ENCODE results near the gene WRAP53. TPM values are rescaled to one million over a fixed set of nuclear protein-coding genes. Genes with fewer than 3 reads are reported as not detected.

The WRAP53 gene
- total RNA-seq, 1 donor from 2014 or later: 5.6 TPM

GRCh38 chr17:7720125-7720524 is 31.8 kb downstream of the WRAP53 start:
- intact Hi-C loops (cut with DNase I): no loop called here
- no peak for DNase-seq (ENCODE audit: missing footprints)
- no peak for ATAC-seq

GRCh38 chr17:7721612-7722011 is 33.3 kb downstream of the WRAP53 start:
- intact Hi-C loops (cut with DNase I): no loop called here
- no peak for ATAC-seq
- no peak for DNase-seq (ENCODE audit: missing footprints)

- intact Hi-C loops (cut with DNase I): no loop called here
- DNase-seq (ENCODE audit: missing footprints) (no peak), ATAC-seq (no peak)
These were observed 39.6 kb downstream of the WRAP53 start for GRCh38 chr17:7727886-7728285.

GRCh38 chr17:7729816-7730215 is 41.5 kb downstream of the WRAP53 start:
- DNase-seq (ENCODE audit: missing footprints) (no peak), ATAC-seq (no peak)
- intact Hi-C loops (cut with DNase I): no loop called here

- intact Hi-C loops (cut with DNase I): no loop called here
- no peak for ATAC-seq
- no peak for DNase-seq (ENCODE audit: missing footprints)
These were observed 44.8 kb downstream of the WRAP53 start for GRCh38 chr17:7732981-7733539.

- intact Hi-C loops (cut with DNase I): no loop called here
- DNase-seq (ENCODE audit: missing footprints): no peak
- ATAC-seq: no peak
These were observed 49.3 kb downstream of the WRAP53 start for GRCh38 chr17:7737601-7738000.

- DNase-seq (ENCODE audit: missing footprints) (no peak), ATAC-seq (no peak)
- intact Hi-C loops (cut with DNase I): loop anchor here (5.0 kb wide), 1 partner anchor 248 kb away; no protein-coding TSS in a partner anchor
These were observed 51.5 kb downstream of the WRAP53 start for GRCh38 chr17:7739746-7740145.

GRCh38 chr17:7740481-7741001 is 52.3 kb downstream of the WRAP53 start:
- ATAC-seq (no peak), DNase-seq (ENCODE audit: missing footprints) (no peak)
- intact Hi-C loops (cut with DNase I): loop anchor here (5.0 kb wide), 1 partner anchor 247 kb away; no protein-coding TSS in a partner anchor

- intact Hi-C loops (cut with DNase I): loop anchor here (2.0 to 5.0 kb wide), 2 partner anchors 110 to 245 kb away; no protein-coding TSS in a partner anchor
- ATAC-seq (no peak), DNase-seq (ENCODE audit: missing footprints) (no peak)
These were observed 54.5 kb downstream of the WRAP53 start for GRCh38 chr17:7742729-7743128.

- ATAC-seq: no peak
- DNase-seq (ENCODE audit: missing footprints): no peak
- intact Hi-C loops (cut with DNase I): loop anchor here (5.0 kb wide), 1 partner anchor 243 kb away; no protein-coding TSS in a partner anchor
These were observed 56.1 kb downstream of the WRAP53 start for GRCh38 chr17:7744416-7744815.

GRCh38 chr17:7745748-7746470 is 57.6 kb downstream of the WRAP53 start:
- DNase-seq (ENCODE audit: missing footprints) (no peak), ATAC-seq (no peak)
- intact Hi-C loops (cut with DNase I): no loop called here

- intact Hi-C loops (cut with DNase I): no loop called here
- no peak for DNase-seq (ENCODE audit: missing footprints)
These were observed 59.4 kb downstream of the WRAP53 start for GRCh38 chr17:7747635-7748071.

GRCh38 chr17:7748076-7748775 is 59.9 kb downstream of the WRAP53 start:
- ATAC-seq: peak; percentile 50
- DNase-seq (ENCODE audit: missing footprints): no peak
- intact Hi-C loops (cut with DNase I): no loop called here

More at GRCh38 chr17:7747635-7748071, 59.4 kb downstream of the WRAP53 start:
- ATAC-seq: no peak

GRCh38 chr17:7750321-7750821 is 62.1 kb downstream of the WRAP53 start:
- ATAC-seq (no peak), DNase-seq (ENCODE audit: missing footprints) (no peak)
- intact Hi-C loops (cut with DNase I): no loop called here

Other genes starting within 250 kb of the WRAP53 start
- gene FGF11, start 249.0 kb upstream of the WRAP53 start, total RNA-seq: 11.7 TPM
- 11.8 TPM for gene CHRNB1, start 243.4 kb upstream of the WRAP53 start, total RNA-seq
- 62.1 TPM for gene ZBTB4, start 208.8 kb upstream of the WRAP53 start, total RNA-seq
- gene SLC35G6, start 207.0 kb upstream of the WRAP53 start, total RNA-seq: not detected
- gene POLR2A, start 204.1 kb upstream of the WRAP53 start, total RNA-seq: 36.4 TPM
- 41.7 TPM for gene TNFSF12, start 139.4 kb upstream of the WRAP53 start, total RNA-seq
- 13.5 TPM for gene TNFSF13, start 129.7 kb upstream of the WRAP53 start, total RNA-seq
- gene SENP3, start 126.6 kb upstream of the WRAP53 start, total RNA-seq: 33.0 TPM
- gene CD68, start 108.8 kb upstream of the WRAP53 start, total RNA-seq: 40.4 TPM
- gene MPDU1, start 104.6 kb upstream of the WRAP53 start, total RNA-seq: 32.0 TPM
- gene SOX15, start 98.4 kb upstream of the WRAP53 start, total RNA-seq: 0.89 TPM
- gene FXR2, start 73.6 kb upstream of the WRAP53 start, total RNA-seq: 103 TPM
- 78.9 TPM for gene SAT2, start 60.7 kb upstream of the WRAP53 start, total RNA-seq
- 0.35 TPM for gene SHBG, start 58.3 kb upstream of the WRAP53 start, total RNA-seq
- 3.8 TPM for gene ATP1B2, start 37.6 kb upstream of the WRAP53 start, total RNA-seq
- 15.4 TPM for gene TP53, start 987 bp upstream of the WRAP53 start, total RNA-seq
- gene EFNB3, start 16.7 kb downstream of the WRAP53 start, total RNA-seq: 0.11 TPM
- gene DNAH2, start 29.3 kb downstream of the WRAP53 start, total RNA-seq: not detected
- gene KDM6B, start 145.7 kb downstream of the WRAP53 start, total RNA-seq: 25.0 TPM
- 35.4 TPM for gene TMEM88, start 166.6 kb downstream of the WRAP53 start, total RNA-seq
- 105 TPM for gene NAA38, start 169.1 kb downstream of the WRAP53 start, total RNA-seq
- gene CYB5D1, start 169.5 kb downstream of the WRAP53 start, total RNA-seq: 21.7 TPM
- 18.0 TPM for gene CHD3, start 200.3 kb downstream of the WRAP53 start, total RNA-seq
- gene RNF227, start 227.8 kb downstream of the WRAP53 start, total RNA-seq: 0.70 TPM
- gene KCNAB3, start 241.4 kb downstream of the WRAP53 start, total RNA-seq: 0.32 TPM
- gene TRAPPC1, start 243.5 kb downstream of the WRAP53 start, total RNA-seq: 118 TPM
- 9.6 TPM for gene CNTROB, start 243.7 kb downstream of the WRAP53 start, total RNA-seq

Measured in Right ventricle myocardium inferior (tissue), 1 donor.